22Rv1 (cell line): ENCODE results near the gene PIP5K1B.

Experiments
- CTCF ChIP-seq: fragments of 450-650 bp; IDR thresholded peaks from 2 replicates; pipeline ENCODE4 v1.5.1; 2017; ENCODE audit warnings: mild to moderate bottlenecking
- ZFX ChIP-seq: fragments of 450-650 bp; IDR thresholded peaks from 2 replicates; pipeline ENCODE4 v1.6.1; 2017; ENCODE audit warnings: antibody characterized with exemption, borderline replicate concordance

GRCh38 chr9:68832861-68833518 is 128.0 kb downstream of the PIP5K1B start:
- TF ChIP-seq CTCF (no peak), ZFX (no peak)
